GM19025 (cell line): ENCODE measurements around the gene TBC1D16.
A peak's percentile ranks its signal among the peaks of the same experiment; 100 is the strongest.
"Not testable (repeated sequence)": the region's sequence is repeated elsewhere in the genome, so short reads cannot be mapped to it uniquely, and the experiment has no call there.

Source experiments
- ATAC-seq: cut with Tn5 transposase; IDR thresholded peaks from one replicate; pipeline ENCODE4 v1.9.1; 2021; ENCODE audit warnings: mild to moderate bottlenecking, low read depth, moderate library complexity; ENCODE audit not compliant: unreplicated experiment

Gene TBC1D16

GRCh38 chr17:80055597-80055996, 19.9 kb upstream of the TBC1D16 start:
- no peak for ATAC-seq

DNA sequence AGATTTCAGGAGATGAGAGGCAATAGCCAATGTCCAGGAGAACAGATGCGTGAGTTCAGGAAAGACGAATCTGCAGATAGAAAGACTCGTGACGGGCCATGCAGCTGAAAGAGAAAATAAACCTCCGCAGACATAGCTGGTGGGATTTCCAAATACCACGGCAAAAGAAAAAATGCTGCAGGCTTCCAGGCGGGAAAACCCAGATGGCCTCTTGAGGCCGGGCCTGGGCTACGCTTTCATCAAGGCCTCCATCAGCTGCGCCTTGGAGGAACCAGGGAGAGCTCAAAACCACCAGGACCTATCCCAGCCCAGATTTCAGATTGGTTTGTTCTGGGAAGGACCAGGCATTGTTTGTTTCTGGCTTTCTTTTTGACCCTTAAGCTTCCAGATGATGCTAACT, 17.4 kb upstream of the TBC1D16 start:
- ATAC-seq, result no peak

DNA sequence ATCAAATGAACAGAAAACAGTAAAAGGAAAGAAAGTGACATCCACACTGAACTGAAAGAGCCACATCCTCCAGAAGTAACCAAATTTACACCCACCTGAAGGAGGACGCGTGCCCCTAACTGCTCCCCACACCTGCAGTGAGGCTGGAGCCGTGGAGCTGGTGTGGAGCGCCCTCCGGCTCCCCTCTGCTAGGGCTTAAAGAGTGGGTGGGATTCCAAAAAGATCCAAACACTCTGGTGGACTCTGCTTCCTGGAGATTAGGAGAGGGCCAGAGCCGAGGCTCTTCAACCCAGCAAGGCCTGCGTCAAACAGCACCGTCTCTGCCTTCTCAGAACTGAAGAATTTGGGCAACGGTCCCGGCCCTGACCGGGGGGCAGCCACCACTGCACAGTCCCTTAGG, 16.0 kb upstream of the TBC1D16 start:
- no peak for ATAC-seq

- ATAC-seq, result no peak
Measured at GRCh38 chr17:80050706-80051105, 15.0 kb upstream of the TBC1D16 start.

GRCh38 chr17:80049986-80050385, 14.3 kb upstream of the TBC1D16 start:
- ATAC-seq, result no peak

DNA sequence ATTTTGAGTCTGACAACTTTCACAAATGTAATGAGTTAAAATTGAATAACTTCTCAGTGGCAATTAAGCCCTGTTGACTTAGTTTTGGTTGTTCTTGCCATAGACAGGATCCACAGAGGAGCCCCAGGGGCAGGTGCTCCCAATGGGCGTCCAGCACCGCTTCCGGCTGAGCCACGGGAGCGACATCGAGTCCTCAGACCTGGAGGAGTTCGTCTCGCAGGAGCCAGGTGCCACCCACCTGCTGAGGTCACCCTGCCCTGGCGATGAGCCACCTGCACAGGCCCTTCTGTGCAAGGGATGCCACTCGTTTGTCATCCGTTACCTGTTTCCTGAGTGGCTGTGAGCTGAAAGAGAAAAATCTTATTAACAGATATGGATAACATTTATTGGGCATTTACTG, 11.5 kb upstream of the TBC1D16 start:
- no peak for ATAC-seq

GRCh38 chr17:80046709-80047108, 11.0 kb upstream of the TBC1D16 start:
- ATAC-seq, result not testable (repeated sequence)

DNA sequence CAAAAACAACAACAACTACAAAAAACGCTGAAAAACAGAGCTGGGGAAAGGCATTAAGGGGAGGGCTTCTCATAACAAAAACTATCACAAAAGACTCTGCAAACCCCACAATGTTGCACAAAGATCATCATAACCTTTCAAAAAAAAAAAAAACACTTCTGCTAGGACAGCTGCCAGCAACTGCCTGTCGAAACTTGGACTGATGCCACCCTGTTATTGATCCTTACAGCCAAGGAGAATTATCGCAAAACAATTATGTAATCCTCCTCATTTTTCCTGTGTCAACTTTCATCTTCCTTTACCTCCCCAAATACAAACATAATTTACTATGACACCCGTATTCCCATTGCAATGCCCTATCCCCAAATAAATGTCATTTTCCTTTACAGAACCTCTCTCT, 10.0 kb upstream of the TBC1D16 start:
- no peak for ATAC-seq

DNA sequence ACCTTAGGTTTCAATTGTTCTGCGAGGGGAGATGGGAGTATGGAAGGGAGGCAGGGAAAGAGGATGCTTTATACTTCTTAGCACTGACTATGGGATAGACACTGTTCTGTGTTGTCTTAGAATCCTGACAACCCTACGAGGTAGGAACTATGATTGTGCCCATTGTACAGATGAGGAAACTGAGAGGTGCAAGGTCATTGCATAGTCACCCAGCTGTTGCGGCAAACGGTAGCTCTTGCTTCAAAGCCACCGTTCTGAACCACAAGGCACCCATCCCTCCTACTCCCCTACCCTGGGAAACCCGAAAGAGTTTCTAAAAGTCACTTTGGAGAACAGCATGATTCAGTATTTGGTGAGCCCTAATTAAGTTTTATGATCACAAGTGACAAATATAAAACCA, 8.3 kb upstream of the TBC1D16 start:
- no peak for ATAC-seq

- no peak for ATAC-seq
Measured at GRCh38 chr17:80036715-80037477, 1.2 kb upstream of the TBC1D16 start.

- peak; percentile 62 for ATAC-seq
Measured at GRCh38 chr17:80035937-80036714, 454 bp upstream of the TBC1D16 start, which contains the start of gene CCDC40. Gene CCDC40, plus strand, starts transcription at chr17:80036642. Its CDS starts 21 bp downstream, at chr17:80036663.

- no peak for ATAC-seq
Measured at GRCh38 chr17:80034791-80035686, 633 bp downstream of the TBC1D16 start.

GRCh38 chr17:80033840-80034239, 1.8 kb downstream of the TBC1D16 start:
- ATAC-seq, result no peak

- ATAC-seq, result no peak
Measured at GRCh38 chr17:80032614-80033171, 3.0 kb downstream of the TBC1D16 start.

GRCh38 chr17:80031691-80032430, 3.8 kb downstream of the TBC1D16 start:
- ATAC-seq, result no peak

- ATAC-seq, result no peak
Measured at GRCh38 chr17:80030730-80031410, 4.8 kb downstream of the TBC1D16 start.

DNA sequence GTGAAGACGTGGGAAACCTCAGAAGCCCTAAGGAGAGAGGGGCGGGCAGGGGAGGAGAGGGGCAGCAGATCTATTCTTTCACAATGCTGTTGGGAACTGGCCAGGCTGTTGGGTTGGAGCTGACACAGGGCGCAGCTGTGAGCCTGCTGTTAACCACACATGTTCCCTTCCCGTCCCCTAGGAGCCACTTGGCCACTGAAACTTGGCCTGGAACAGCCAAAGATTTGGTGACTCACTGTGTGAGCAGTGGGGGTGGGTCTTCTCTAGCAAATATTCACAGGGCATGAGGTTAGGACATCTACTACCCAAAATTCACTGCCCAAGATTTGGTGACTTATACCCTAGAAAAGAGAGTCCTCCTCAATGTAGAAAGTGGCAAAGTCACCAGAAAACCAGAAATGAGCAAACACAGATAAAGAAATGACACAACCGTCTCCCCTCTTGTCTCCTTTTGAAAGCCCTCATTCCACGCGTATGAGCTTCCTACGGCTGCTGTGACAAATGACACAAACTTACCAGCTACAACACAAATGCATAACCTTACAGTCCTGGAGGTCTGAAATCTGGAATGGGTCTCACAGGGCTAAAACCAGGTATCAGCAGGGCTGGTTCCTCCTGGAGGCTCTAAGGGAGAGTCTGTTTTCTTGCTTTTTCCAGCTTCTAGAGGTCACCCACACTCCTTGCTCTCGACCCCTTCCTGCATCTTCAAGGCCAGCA, 6.3 kb downstream of the TBC1D16 start:
- ATAC-seq, result no peak

DNA sequence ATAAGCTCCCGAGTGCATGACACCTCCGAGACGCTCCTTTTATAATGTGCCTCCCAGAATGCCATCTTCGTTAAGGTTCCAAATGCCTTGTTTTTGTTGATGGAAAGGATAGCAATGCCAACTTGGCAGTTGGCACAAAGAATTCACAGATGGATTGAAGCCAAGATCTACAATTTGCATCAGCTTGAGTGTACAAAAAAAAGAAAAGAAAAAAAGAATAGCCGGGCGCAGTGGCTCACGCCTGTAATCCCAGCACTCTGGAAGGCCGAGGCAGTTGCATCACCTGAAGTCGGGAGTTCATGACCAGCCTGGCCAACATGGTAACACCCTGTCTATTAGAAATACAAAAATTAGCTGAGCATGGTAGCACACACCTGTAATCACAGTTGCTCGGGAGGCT, 7.6 kb downstream of the TBC1D16 start:
- no peak for ATAC-seq

DNA sequence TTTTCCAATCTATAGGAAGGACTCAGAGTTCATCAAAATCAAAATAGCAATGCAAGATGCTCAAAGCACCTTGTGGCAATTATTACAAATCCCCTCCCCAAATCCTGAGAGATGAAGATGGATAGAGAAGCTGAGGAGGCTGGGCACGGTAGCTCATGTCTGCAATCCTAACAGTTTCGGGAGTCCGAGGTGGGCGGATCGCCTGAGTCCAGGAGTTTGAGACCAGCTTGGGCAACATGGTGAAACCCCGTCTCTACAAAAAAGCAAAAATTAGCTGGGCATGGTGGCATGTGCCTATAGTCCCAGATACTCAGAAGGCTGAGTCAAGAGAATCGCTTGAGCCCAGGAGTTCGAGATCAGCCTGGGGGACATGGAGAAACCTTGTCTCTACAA, 8.6 kb downstream of the TBC1D16 start:
- no peak for ATAC-seq
